Measurements from ENCODE around the gene NHSL2. TPM values are rescaled to one million over a fixed set of nuclear protein-coding genes. Genes with fewer than 3 reads are reported as not detected.
A peak's percentile ranks its signal among the peaks of the same experiment; 100 is the strongest.

NHSL2 gene
- polyA plus RNA-seq, 2 donors, result 0.41 to 0.51 TPM

DNA sequence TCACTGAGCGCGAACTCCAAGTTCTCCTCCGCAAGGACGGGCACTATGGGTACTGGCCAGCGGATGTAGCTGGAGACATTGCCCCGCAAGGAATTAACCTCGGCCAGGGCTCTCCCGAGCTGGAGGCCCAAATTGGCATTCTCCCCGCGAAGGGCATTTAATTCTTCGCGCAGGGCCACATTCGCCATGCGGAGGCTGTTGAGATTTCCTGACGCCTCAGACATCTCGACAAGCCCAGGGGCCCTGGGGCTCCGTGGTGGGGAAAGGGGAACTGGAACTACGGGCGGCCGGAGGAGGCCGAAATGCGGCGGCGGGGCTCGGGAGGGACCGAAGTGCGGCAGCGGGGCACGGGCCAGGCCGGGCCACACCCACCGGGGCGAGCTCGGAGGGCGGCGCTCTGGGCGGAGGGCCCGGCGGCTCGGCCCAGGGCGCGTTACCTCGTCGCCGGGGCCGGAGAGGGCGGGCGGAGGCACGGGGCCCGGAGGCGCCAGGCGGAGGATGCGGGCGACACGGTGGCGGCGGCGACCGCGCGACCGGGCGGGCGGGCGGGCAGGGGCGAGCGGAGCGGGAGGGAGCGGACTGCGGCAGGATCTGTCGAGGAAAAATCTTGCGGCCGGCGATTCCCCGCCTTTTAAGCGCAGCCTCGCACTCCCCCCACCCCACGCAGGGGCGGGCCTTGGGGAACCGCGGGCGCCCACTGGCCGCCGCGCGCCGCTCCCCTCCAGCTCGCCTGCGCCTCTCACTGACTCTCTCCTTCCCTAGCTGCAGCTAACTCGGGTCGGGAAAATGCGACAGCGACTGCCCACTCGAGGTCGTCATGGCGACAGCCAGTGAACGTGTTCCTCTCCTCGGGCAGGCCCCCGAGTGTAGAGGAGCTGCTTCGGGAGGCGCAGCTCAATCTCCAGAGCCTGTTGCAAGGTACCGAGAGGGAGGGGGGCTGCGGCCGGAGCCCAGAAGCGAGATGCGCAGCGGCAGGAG, 221.0 kb downstream of the NHSL2 start, which contains the start of gene RTL5:
Gene RTL5 (minus strand): TSS at position 599 of the 978 bp plus-strand sequence.
- Histone ChIP-seq H3K27me3 (ENCODE audit: control insufficient read depth in 1 of 2, insufficient read depth in 2 of 2, low read length in 2 of 2) (no peaks in the 10 kb centered on the region), H3K27ac (ENCODE audit: low read depth in 2 of 2, low read length in 1 of 2) (peak within 1 kb of the TSS; percentile 59 to 70), H3K4me3 (ENCODE audit: low read depth in 1 of 2, low read length in 2 of 2) (peak within 1 kb of the TSS; percentile 39), H3K9me3 (ENCODE audit: control insufficient read depth in 2 of 2, insufficient read depth in 1 of 2, low read depth in 1 of 2, low read length in 1 of 2) (no peaks in the 10 kb centered on the region), H3K4me1 (ENCODE audit: control insufficient read depth in 2 of 2, insufficient read depth in 2 of 2, low read length in 1 of 2) (no peaks in the 10 kb centered on the region), H3K36me3 (ENCODE audit: control insufficient read depth in 2 of 2, insufficient read depth in 2 of 2, low read length in 1 of 2) (no peaks in the 10 kb centered on the region)
- 2 to 17% methylated on average over 81 to 106 of the region's 106 CpGs for WGBS, 2 donors

- Histone ChIP-seq H3K27me3 (ENCODE audit: control insufficient read depth in 1 of 2, insufficient read depth in 2 of 2, low read length in 2 of 2) (no peaks in the 10 kb centered on the region), H3K9me3 (ENCODE audit: control insufficient read depth in 2 of 2, insufficient read depth in 1 of 2, low read depth in 1 of 2, low read length in 1 of 2) (no peaks in the 10 kb centered on the region), H3K36me3 (ENCODE audit: control insufficient read depth in 2 of 2, insufficient read depth in 2 of 2, low read length in 1 of 2) (no peaks in the 10 kb centered on the region), H3K27ac (ENCODE audit: low read depth in 2 of 2, low read length in 1 of 2) (no peak overlapping the region), H3K4me3 (ENCODE audit: low read depth in 1 of 2, low read length in 2 of 2) (no peak overlapping the region), H3K4me1 (ENCODE audit: control insufficient read depth in 2 of 2, insufficient read depth in 2 of 2, low read length in 1 of 2) (no peaks in the 10 kb centered on the region)
- WGBS, 2 donors, result 81 to 83% methylated on average over 3 of the region's 3 CpGs
Measured at GRCh38 chrX:72132456-72132855, 221.8 kb downstream of the NHSL2 start.

DNA sequence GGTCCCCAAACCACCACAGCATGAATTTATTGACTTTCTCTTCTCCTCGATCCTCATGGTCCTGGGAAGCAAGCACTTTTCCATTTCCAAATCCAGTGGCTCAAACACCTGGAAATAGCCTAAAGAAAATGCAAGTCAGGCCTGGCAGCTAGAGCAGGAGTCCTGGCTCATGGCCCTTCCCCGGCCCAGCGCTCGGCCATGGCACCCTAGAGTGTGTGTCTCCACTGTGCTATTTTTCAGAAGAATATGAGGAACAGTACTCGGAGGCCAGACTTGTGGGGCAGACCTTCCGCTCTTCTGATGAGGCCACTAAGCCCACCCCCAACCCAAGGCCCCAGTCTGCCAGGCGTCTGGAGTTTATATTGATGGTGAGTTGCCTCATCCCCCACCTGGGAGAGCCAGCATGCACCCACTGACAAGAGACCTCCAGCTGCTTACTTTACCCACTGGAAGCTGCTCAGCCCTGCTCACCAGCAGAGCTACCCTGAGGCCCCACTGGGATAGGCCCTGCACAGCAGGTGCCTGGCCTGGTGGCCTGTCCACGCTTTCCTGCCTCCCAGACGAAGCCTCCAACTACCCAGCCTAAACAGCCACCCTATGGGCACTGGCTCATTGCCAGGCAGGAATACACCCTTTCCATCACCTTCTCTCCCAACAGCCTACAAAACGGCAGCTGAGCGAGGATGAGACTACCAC, 223.4 kb downstream of the NHSL2 start:
- H3K27me3 ChIP-seq (ENCODE audit: control insufficient read depth in 1 of 2, insufficient read depth in 2 of 2, low read length in 2 of 2), result no peaks in the 10 kb centered on the region
- no peaks in the 10 kb centered on the region for H3K36me3 ChIP-seq (ENCODE audit: control insufficient read depth in 2 of 2, insufficient read depth in 2 of 2, low read length in 1 of 2)
- no peak overlapping the region for H3K4me3 ChIP-seq (ENCODE audit: low read depth in 1 of 2, low read length in 2 of 2)
- no peak overlapping the region for H3K27ac ChIP-seq (ENCODE audit: low read depth in 2 of 2, low read length in 1 of 2)
- H3K4me1 ChIP-seq (ENCODE audit: control insufficient read depth in 2 of 2, insufficient read depth in 2 of 2, low read length in 1 of 2), result no peaks in the 10 kb centered on the region
- WGBS, 2 donors, result 90 to 92% methylated on average over 10 to 11 of the region's 11 CpGs
- H3K9me3 ChIP-seq (ENCODE audit: control insufficient read depth in 2 of 2, insufficient read depth in 1 of 2, low read depth in 1 of 2, low read length in 1 of 2), result no peaks in the 10 kb centered on the region

DNA sequence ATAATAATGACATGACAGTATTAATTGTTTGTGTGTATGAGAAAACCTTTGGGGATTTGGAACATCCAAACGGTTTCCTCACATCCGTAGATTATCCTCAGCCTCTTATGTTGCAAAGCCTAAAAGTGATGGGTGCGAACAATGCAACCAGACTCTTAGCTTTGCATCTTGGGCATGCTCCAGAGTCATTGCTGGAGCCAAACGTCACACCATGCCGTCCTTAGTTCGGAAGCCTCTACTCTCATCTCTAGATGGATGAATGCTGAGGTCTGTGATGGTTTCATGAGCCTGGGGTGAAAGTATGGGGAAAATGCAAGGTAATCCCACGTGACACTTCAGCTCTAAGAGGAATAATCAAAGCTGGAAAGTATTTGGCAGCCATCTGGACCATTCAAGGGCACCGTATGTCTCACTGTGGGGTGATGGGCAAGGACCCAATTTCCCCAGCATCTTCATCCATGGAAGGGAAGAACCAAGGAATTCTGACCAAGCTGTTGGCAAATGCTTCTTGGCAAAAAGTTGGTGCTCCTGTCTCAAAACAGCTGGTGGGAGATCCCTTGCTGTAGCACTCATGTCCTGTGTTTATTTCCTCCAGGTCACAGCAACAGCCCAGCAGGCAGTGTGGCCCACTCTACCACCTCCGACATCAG, 227.3 kb downstream of the NHSL2 start:
- Histone ChIP-seq H3K27me3 (ENCODE audit: control insufficient read depth in 1 of 2, insufficient read depth in 2 of 2, low read length in 2 of 2) (no peaks in the 10 kb centered on the region), H3K9me3 (ENCODE audit: control insufficient read depth in 2 of 2, insufficient read depth in 1 of 2, low read depth in 1 of 2, low read length in 1 of 2) (no peaks in the 10 kb centered on the region), H3K4me3 (ENCODE audit: low read depth in 1 of 2, low read length in 2 of 2) (no peak overlapping the region), H3K4me1 (ENCODE audit: control insufficient read depth in 2 of 2, insufficient read depth in 2 of 2, low read length in 1 of 2) (no peaks in the 10 kb centered on the region), H3K36me3 (ENCODE audit: control insufficient read depth in 2 of 2, insufficient read depth in 2 of 2, low read length in 1 of 2) (no peaks in the 10 kb centered on the region), H3K27ac (ENCODE audit: low read depth in 2 of 2, low read length in 1 of 2) (no peak overlapping the region)
- WGBS, 2 donors, result 76 to 85% methylated on average over 9 of the region's 9 CpGs

DNA sequence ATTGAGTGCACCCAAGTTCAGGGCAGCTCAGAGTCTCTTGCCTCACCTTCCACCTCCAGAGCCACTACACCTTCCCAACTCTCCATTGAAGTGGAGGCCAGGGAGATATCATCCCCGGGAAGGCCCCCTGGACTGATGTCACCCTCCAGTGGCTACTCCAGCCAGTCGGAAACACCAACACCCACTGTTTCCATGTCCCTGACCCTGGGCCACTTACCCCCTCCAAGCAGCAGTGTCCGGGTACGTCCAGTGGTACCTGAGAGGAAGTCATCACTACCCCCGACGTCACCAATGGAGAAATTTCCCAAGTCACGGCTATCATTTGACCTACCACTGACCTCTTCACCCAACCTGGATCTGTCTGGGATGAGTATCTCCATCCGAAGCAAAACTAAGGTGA, 228.9 kb downstream of the NHSL2 start:
- H3K9me3 ChIP-seq (ENCODE audit: control insufficient read depth in 2 of 2, insufficient read depth in 1 of 2, low read depth in 1 of 2, low read length in 1 of 2), result no peaks in the 10 kb centered on the region
- no peak overlapping the region for H3K4me3 ChIP-seq (ENCODE audit: low read depth in 1 of 2, low read length in 2 of 2)
- 85 to 92% methylated on average over 8 of the region's 8 CpGs for WGBS, 2 donors
- no peaks in the 10 kb centered on the region for H3K36me3 ChIP-seq (ENCODE audit: control insufficient read depth in 2 of 2, insufficient read depth in 2 of 2, low read length in 1 of 2)
- no peaks in the 10 kb centered on the region for H3K4me1 ChIP-seq (ENCODE audit: control insufficient read depth in 2 of 2, insufficient read depth in 2 of 2, low read length in 1 of 2)
- no peak overlapping the region for H3K27ac ChIP-seq (ENCODE audit: low read depth in 2 of 2, low read length in 1 of 2)
- H3K27me3 ChIP-seq (ENCODE audit: control insufficient read depth in 1 of 2, insufficient read depth in 2 of 2, low read length in 2 of 2), result no peaks in the 10 kb centered on the region

GRCh38 chrX:72141372-72142004, 230.8 kb downstream of the NHSL2 start:
- Histone ChIP-seq H3K27ac (ENCODE audit: low read depth in 2 of 2, low read length in 1 of 2) (no peak overlapping the region), H3K9me3 (ENCODE audit: control insufficient read depth in 2 of 2, insufficient read depth in 1 of 2, low read depth in 1 of 2, low read length in 1 of 2) (no peaks in the 10 kb centered on the region), H3K36me3 (ENCODE audit: control insufficient read depth in 2 of 2, insufficient read depth in 2 of 2, low read length in 1 of 2) (no peaks in the 10 kb centered on the region), H3K27me3 (ENCODE audit: control insufficient read depth in 1 of 2, insufficient read depth in 2 of 2, low read length in 2 of 2) (peaks cover 0 to 3% of the 10 kb centered on the region in 2 donors), H3K4me3 (ENCODE audit: low read depth in 1 of 2, low read length in 2 of 2) (no peak overlapping the region), H3K4me1 (ENCODE audit: control insufficient read depth in 2 of 2, insufficient read depth in 2 of 2, low read length in 1 of 2) (no peaks in the 10 kb centered on the region)
- WGBS, 2 donors, result 52 to 80% methylated on average over 4 of the region's 4 CpGs

DNA sequence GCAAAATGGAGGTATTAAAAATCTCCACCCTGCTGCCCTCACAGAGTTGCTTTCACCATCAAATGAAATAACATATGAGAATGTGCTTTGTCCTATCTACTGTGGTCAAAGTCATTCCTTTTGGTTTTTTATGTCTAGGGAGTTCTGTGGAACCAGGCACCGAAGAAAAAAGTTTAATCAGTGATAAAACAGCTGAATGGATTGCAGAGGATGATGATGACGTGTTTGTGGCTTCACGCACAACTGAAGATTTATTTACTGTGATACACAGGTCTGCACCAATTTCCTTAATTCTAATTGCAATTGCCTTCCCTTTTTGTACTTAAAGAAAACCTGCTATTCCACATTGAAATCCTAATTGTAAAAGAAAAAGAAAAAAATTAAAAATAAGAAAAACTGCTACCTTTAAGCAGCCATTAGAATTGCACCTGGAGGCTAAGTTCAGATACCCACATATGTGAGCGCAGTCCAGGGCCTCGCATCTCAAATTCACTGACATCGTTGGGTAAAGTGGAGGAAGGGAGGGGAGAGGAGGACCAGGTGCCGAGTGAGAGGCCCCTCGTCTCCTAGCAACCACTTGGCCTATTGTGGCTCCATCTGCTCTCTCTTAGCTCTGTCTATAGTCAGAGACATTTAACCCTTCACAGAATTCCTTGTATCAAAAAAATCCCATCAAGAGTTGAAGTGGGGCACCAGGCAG, 231.6 kb downstream of the NHSL2 start:
- Histone ChIP-seq H3K27me3 (ENCODE audit: control insufficient read depth in 1 of 2, insufficient read depth in 2 of 2, low read length in 2 of 2) (peaks cover 0 to 4% of the 10 kb centered on the region in 2 donors), H3K36me3 (ENCODE audit: control insufficient read depth in 2 of 2, insufficient read depth in 2 of 2, low read length in 1 of 2) (no peaks in the 10 kb centered on the region), H3K4me1 (ENCODE audit: control insufficient read depth in 2 of 2, insufficient read depth in 2 of 2, low read length in 1 of 2) (no peaks in the 10 kb centered on the region), H3K4me3 (ENCODE audit: low read depth in 1 of 2, low read length in 2 of 2) (no peak overlapping the region), H3K27ac (ENCODE audit: low read depth in 2 of 2, low read length in 1 of 2) (no peak overlapping the region), H3K9me3 (ENCODE audit: control insufficient read depth in 2 of 2, insufficient read depth in 1 of 2, low read depth in 1 of 2, low read length in 1 of 2) (no peaks in the 10 kb centered on the region)
- 53 to 70% methylated on average over 8 of the region's 8 CpGs for WGBS, 2 donors

GRCh38 chrX:72142794-72143608, 232.4 kb downstream of the NHSL2 start:
- no peak overlapping the region for H3K4me3 ChIP-seq (ENCODE audit: low read depth in 1 of 2, low read length in 2 of 2)
- H3K4me1 ChIP-seq (ENCODE audit: control insufficient read depth in 2 of 2, insufficient read depth in 2 of 2, low read length in 1 of 2), result no peaks in the 10 kb centered on the region
- no peaks in the 10 kb centered on the region for H3K36me3 ChIP-seq (ENCODE audit: control insufficient read depth in 2 of 2, insufficient read depth in 2 of 2, low read length in 1 of 2)
- WGBS, 2 donors, result 73 to 74% methylated on average over 11 of the region's 11 CpGs
- peaks cover 0 to 4% of the 10 kb centered on the region in 2 donors for H3K27me3 ChIP-seq (ENCODE audit: control insufficient read depth in 1 of 2, insufficient read depth in 2 of 2, low read length in 2 of 2)
- no peaks in the 10 kb centered on the region for H3K9me3 ChIP-seq (ENCODE audit: control insufficient read depth in 2 of 2, insufficient read depth in 1 of 2, low read depth in 1 of 2, low read length in 1 of 2)
- no peak overlapping the region for H3K27ac ChIP-seq (ENCODE audit: low read depth in 2 of 2, low read length in 1 of 2)

Data from esophagus (tissue), 2 donors.